BJ (cell line): Measurements from ENCODE around the gene GNPAT. TPM values are rescaled to one million over a fixed set of nuclear protein-coding genes. Genes with fewer than 3 reads are reported as not detected.

Source experiments
- CTCF ChIA-PET: fragments of 350-600 bp; formaldehyde crosslinking; extraction: SDS; loops from one replicate; lab custom pipeline; 2021; ENCODE audit warnings: antibody characterized with exemption, inconsistent platforms; lab: Yijun Ruan, JAX
- POLR2A ChIA-PET: fragments of 300-600 bp; sonication (Branson Sonifier 250); formaldehyde crosslinking; extraction: SDS; loops from one replicate; lab custom pipeline; 2021; ENCODE audit warnings: antibody characterized with exemption; lab: Charles Lee
- DNase-seq: peaks from one replicate; pipeline ENCODE4 v3.0.0-alpha.2; 2011; ENCODE audit warnings: low read depth
- H3K27me3 ChIP-seq: 2 replicates; pipeline ENCODE4 v1.6.0; 2011; ENCODE audit warnings: low read length; ENCODE audit not compliant: control insufficient read depth, insufficient read depth
- H3K36me3 ChIP-seq: 2 replicates; pipeline ENCODE4 v1.5.1; 2011; ENCODE audit warnings: low read length; ENCODE audit not compliant: control insufficient read depth, insufficient read depth
- H3K4me3 ChIP-seq: 2 replicates; pipeline ENCODE4 v1.5.1; 2011; ENCODE audit warnings: low read depth, mild to moderate bottlenecking, control low read depth, low read length
- polyA plus RNA-seq: library from polyadenylated mRNA; depleted of rRNA; stranded (reverse); fragments of >200 nt; gene quantifications from 2 replicates; pipeline ENCODE4 v1.2.3, GENCODE V29; 2011
- TF ChIP-seq, protein P1 (sequence below): IDR thresholded peaks from 2 replicates; pipeline ENCODE4 v1.5.1; 2011; ENCODE audit warnings: low read depth, mild to moderate bottlenecking, control low read depth, inconsistent platforms, low read length, moderate library complexity; ENCODE audit not compliant: insufficient read depth

Gene GNPAT
- polyA plus RNA-seq, 1 experiment = 22.8 TPM

DNA sequence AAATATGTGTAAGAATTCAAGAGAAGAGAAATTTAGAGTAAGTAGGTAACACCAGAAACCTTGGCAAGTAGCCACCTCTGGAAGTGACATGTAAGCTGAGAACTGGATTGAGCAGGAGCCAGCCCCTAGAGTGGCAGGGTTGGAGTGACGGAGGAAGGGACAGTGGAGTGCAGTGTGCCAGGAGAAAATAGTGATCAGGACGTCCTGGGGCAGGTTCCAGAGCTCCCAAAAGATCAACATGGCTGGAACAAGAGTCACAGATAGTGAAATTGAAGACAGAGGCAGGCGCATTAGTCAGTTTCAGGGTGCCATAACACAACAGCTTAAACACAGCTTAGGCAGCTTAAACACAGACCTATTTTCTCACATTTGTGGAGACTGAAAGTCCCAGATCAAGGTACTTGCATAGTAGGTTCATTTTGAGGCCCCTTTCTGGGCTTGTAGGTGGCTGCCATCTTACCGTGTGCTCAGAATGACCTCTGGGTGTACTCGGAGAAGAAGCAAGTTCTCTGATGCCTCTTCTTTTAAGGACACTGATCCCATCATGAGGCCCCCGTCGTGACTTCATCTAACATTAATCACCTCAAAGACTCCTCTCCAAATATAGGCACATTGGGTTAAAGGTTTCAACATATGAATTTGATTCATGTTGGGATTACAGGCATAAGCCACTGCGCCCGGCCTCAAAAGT lies 37.2 kb downstream of the GNPAT start:
- no peak for DNase-seq
- no peak overlapping the region for H3K4me3 ChIP-seq
- POLR2A ChIA-PET = no interaction called here
- H3K36me3 ChIP-seq = peaks cover 10% of the 10 kb centered on the region
- TF ChIP-seq, protein P1, sequence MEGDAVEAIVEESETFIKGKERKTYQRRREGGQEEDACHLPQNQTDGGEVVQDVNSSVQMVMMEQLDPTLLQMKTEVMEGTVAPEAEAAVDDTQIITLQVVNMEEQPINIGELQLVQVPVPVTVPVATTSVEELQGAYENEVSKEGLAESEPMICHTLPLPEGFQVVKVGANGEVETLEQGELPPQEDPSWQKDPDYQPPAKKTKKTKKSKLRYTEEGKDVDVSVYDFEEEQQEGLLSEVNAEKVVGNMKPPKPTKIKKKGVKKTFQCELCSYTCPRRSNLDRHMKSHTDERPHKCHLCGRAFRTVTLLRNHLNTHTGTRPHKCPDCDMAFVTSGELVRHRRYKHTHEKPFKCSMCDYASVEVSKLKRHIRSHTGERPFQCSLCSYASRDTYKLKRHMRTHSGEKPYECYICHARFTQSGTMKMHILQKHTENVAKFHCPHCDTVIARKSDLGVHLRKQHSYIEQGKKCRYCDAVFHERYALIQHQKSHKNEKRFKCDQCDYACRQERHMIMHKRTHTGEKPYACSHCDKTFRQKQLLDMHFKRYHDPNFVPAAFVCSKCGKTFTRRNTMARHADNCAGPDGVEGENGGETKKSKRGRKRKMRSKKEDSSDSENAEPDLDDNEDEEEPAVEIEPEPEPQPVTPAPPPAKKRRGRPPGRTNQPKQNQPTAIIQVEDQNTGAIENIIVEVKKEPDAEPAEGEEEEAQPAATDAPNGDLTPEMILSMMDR = no peak
- CTCF ChIA-PET = no interaction called here
- H3K27me3 ChIP-seq = no peaks in the 10 kb centered on the region

DNA sequence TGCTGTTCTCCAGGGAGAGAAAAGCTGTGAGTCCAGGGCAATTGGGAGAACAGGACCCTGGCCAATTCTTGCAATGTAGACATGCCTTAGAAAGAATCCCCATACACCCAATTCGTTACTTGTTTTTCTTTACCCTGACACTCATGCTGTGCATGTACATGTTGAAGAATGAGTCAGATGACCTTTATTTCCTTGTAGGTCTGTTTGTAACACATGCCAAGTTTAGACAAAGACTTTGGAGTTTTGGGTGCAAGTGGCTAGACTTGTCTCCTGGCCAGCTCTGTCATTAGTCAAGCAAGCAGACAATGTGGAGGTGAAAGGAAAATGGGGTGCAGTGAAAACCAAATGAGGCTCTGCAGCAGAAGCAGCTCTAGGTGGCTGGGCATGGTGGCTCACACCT lies 38.1 kb downstream of the GNPAT start:
- H3K4me3 ChIP-seq = no peak overlapping the region
- POLR2A ChIA-PET = no interaction called here
- CTCF ChIA-PET = no interaction called here
- no peak for DNase-seq
- H3K36me3 ChIP-seq = peaks cover 10% of the 10 kb centered on the region
- TF ChIP-seq, protein P1 = no peak
- H3K27me3 ChIP-seq = no peaks in the 10 kb centered on the region

DNA sequence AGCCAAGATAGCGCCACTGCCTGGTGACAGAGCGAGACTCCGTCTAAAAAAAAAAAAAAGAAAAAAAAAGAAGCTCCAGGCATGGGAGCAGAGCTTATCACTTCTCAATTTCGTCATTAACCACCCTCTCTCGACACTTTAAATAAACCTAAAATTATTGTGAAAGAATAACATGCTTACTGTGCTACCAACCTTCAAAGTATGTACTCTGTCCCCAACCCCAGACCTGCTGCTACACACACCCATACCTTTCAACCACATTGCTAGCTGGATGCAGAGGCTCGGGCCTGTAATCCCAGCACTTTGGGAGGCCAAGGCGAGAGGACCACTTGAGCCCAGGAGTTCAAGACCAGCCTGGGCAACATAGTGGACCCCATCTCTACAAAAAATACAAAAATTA lies 38.7 kb downstream of the GNPAT start:
- DNase-seq = no peak
- Histone ChIP-seq H3K36me3 (peaks cover 8% of the 10 kb centered on the region), H3K4me3 (no peak overlapping the region), H3K27me3 (no peaks in the 10 kb centered on the region)
- POLR2A ChIA-PET = no interaction called here
- CTCF ChIA-PET = no interaction called here
- TF ChIP-seq, protein P1 = no peak

DNA sequence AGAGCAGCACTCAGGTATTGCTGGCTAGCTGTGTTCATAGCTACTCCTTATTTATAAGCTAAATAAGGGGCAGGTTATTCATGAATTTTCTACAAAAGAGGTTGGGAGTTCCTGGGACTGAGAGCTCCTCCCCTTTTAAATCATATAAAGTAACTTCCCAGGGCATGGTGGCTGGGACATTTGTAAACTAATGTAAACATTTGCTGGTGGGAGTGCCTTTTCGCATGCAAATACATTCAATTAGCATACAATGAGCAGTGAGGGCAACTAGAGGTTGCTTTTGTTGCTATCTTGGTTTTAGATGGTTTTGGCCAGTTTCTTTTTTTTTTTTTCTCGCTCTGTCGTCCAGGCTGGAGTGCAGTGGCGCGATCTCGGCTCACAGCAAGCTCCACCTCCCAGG lies 43.4 kb downstream of the GNPAT start:
- no peak for DNase-seq
- TF ChIP-seq, protein P1 = no peak
- POLR2A ChIA-PET = no interaction called here
- Histone ChIP-seq H3K36me3 (no peaks in the 10 kb centered on the region), H3K27me3 (no peaks in the 10 kb centered on the region), H3K4me3 (no peak overlapping the region)
- CTCF ChIA-PET = interaction anchor here (1.4 kb wide), 1 partner anchor 16 kb away, joined by 3 read pairs; no protein-coding TSS in a partner anchor

DNA sequence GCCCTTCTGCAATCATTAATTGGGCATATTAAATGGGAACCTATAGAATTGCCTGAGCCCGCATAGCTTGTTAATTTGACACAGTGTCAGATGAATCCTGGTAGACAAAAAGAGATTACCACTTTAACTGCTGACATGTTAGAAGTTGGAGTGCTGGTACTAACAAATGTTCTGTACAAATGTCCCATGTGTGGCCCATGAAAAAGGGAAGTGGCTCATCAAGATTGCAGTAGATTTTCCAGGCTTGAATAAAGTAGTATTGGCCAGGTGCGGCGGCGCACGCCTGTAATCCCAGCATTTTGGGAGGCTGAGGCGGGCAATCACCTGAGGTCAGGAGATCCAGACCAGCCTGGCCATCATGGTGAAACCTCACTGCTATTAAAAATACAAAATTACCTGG lies 45.6 kb downstream of the GNPAT start:
- TF ChIP-seq, protein P1 = no peak
- POLR2A ChIA-PET = no interaction called here
- Histone ChIP-seq H3K27me3 (no peaks in the 10 kb centered on the region), H3K36me3 (no peaks in the 10 kb centered on the region), H3K4me3 (no peak overlapping the region)
- DNase-seq = no peak
- CTCF ChIA-PET = interaction anchor here (0.7 kb wide), 1 partner anchor 11 kb away, joined by 3 read pairs; no protein-coding TSS in a partner anchor
